SK-MEL-5 (cell line): ENCODE results near the gene BCL2. TPM values are rescaled to one million over a fixed set of nuclear protein-coding genes. Genes with fewer than 3 reads are reported as not detected.

Experiments used
- DNase-seq: peaks from one replicate; pipeline ENCODE4 v3.0.0-alpha.2; 2016; ENCODE audit warnings: low read depth, low spot score
- in situ Hi-C: cut with HindIII; loops from 2 replicates; pipeline ENCODE4 v1.10.0; 2016; ENCODE audit warnings: low sequenced_read_pairs, high pct_unique_total_duplicates, low pct_unique_long_range_greater_than_20kb
- total RNA-seq: library from RNA; depleted of rRNA; stranded (reverse); fragments of >200 nt; shearing (Covaris generic); gene quantifications from 2 replicates; pipeline ENCODE4 v1.2.3, GENCODE V29; 2014

Gene BCL2
- total RNA-seq, 1 experiment from 2014 or later: 9.2 TPM

- in situ Hi-C loops: no loop called here
- DNase-seq: no peak
These were observed 36.8 kb downstream of the BCL2 start for GRCh38 chr18:63282793-63283192.

- no peak for DNase-seq
- in situ Hi-C loops: no loop called here
These were observed 46.2 kb downstream of the BCL2 start for GRCh38 chr18:63273222-63273927.

GRCh38 chr18:63272638-63273037, 46.9 kb downstream of the BCL2 start:
- in situ Hi-C loops: no loop called here
- DNase-seq: no peak

GRCh38 chr18:63271881-63272299, 47.7 kb downstream of the BCL2 start:
- in situ Hi-C loops: no loop called here
- DNase-seq: no peak

- in situ Hi-C loops: no loop called here
- DNase-seq: no peak
These were observed 48.4 kb downstream of the BCL2 start for GRCh38 chr18:63271148-63271547.

- in situ Hi-C loops: no loop called here
- no peak for DNase-seq
These were observed 51.4 kb downstream of the BCL2 start for GRCh38 chr18:63267975-63268721.

GRCh38 chr18:63266888-63267790, 52.4 kb downstream of the BCL2 start:
- in situ Hi-C loops: no loop called here
- DNase-seq: no peak

- in situ Hi-C loops: no loop called here
- DNase-seq: no peak
These were observed 54.2 kb downstream of the BCL2 start for GRCh38 chr18:63265326-63265725.

- DNase-seq: no peak
- in situ Hi-C loops: no loop called here
These were observed 54.7 kb downstream of the BCL2 start for GRCh38 chr18:63264871-63265270.

- in situ Hi-C loops: no loop called here
- no peak for DNase-seq
These were observed 56.1 kb downstream of the BCL2 start for GRCh38 chr18:63263444-63263843.

GRCh38 chr18:63262369-63263335, 56.9 kb downstream of the BCL2 start:
- DNase-seq: peak; percentile 27
- in situ Hi-C loops: no loop called here

GRCh38 chr18:63261029-63261428, 58.5 kb downstream of the BCL2 start:
- DNase-seq: no peak
- in situ Hi-C loops: no loop called here

- in situ Hi-C loops: no loop called here
- no peak for DNase-seq
These were observed 59.2 kb downstream of the BCL2 start for GRCh38 chr18:63260380-63260754.

- DNase-seq: no peak
- in situ Hi-C loops: no loop called here
These were observed 59.8 kb downstream of the BCL2 start for GRCh38 chr18:63259567-63260379.

GRCh38 chr18:63258749-63259566, 60.6 kb downstream of the BCL2 start:
- no peak for DNase-seq
- in situ Hi-C loops: no loop called here

- no peak for DNase-seq
- in situ Hi-C loops: no loop called here
These were observed 62.1 kb downstream of the BCL2 start for GRCh38 chr18:63257453-63257852.
